SU-DHL-6 (cell line): ENCODE data around the gene SHISA9.

Source experiments
- H2AFZ ChIP-seq: fragments of 200-600 bp; sonication (generic); 2 replicates; pipeline ENCODE4 v1.6.1; 2014; ENCODE audit warnings: low read depth, mild to moderate bottlenecking, moderate library complexity, mixed read lengths, antibody characterized with exemption, low read length; ENCODE audit not compliant: severe bottlenecking
- H3F3A ChIP-seq: fragments of 200-600 bp; shearing (Covaris generic); 2 replicates; pipeline ENCODE4 v1.6.0; 2016; ENCODE audit warnings: antibody characterized with exemption, mild to moderate bottlenecking; ENCODE audit not compliant: insufficient read depth
- H3K27ac ChIP-seq: fragments of 200-600 bp; sonication (generic); 2 replicates; pipeline ENCODE4 v1.5.1; 2016; ENCODE audit warnings: low read depth, mild to moderate bottlenecking, low read length, moderate library complexity, mixed read lengths
- H3K27me3 ChIP-seq: fragments of 200-600 bp; sonication (generic), shearing (Covaris generic); 2 replicates; pipeline ENCODE4 v1.6.0; 2014; ENCODE audit warnings: mild to moderate bottlenecking, low read length
- H3K36me3 ChIP-seq: fragments of 200-600 bp; sonication (generic); 2 replicates; pipeline ENCODE4 v1.6.1; 2014; ENCODE audit warnings: mild to moderate bottlenecking, low read length, mixed read lengths
- H3K4me2 ChIP-seq: fragments of 300-600, 200-600 bp; shearing (Covaris generic), sonication (generic); 2 replicates; pipeline ENCODE4 v1.6.0; 2014; ENCODE audit warnings: low read length, low read depth, mild to moderate bottlenecking; ENCODE audit not compliant: poor library complexity, severe bottlenecking
- H3K4me3 ChIP-seq: fragments of 200-600 bp; sonication (generic); 2 replicates; pipeline ENCODE4 v1.5.1; 2014; ENCODE audit warnings: antibody characterized with exemption, low read length, mild to moderate bottlenecking, mixed read lengths; ENCODE audit not compliant: insufficient read depth, poor library complexity, severe bottlenecking
- H3K79me2 ChIP-seq: fragments of 200-600 bp; sonication (generic); 2 replicates; pipeline ENCODE4 v1.6.1; 2014; ENCODE audit warnings: mild to moderate bottlenecking, low read length, moderate library complexity; ENCODE audit not compliant: insufficient read depth
- H3K9ac ChIP-seq: fragments of 200-600 bp; sonication (generic); 2 replicates; pipeline ENCODE4 v1.7.0; 2014; ENCODE audit warnings: mild to moderate bottlenecking, low read length
- H3K9me2 ChIP-seq: fragments of 200-600 bp; sonication (generic); replicated peaks from 2 replicates; pipeline ENCODE4 v1.6.1; 2014; ENCODE audit warnings: low read length; ENCODE audit not compliant: insufficient read depth
- H3K9me3 ChIP-seq: fragments of 200-600 bp; sonication (generic); 2 replicates; pipeline ENCODE4 v1.6.1; 2014; ENCODE audit warnings: low read length, mixed read lengths; ENCODE audit not compliant: insufficient read depth
- H4K20me1 ChIP-seq: fragments of 200-600 bp; sonication (generic); 2 replicates; pipeline ENCODE4 v1.6.1; 2014; ENCODE audit warnings: low read depth, mild to moderate bottlenecking, antibody characterized with exemption, low read length, moderate library complexity, mixed read lengths
- CTCF ChIP-seq: fragments of 200-600 bp; sonication (generic); IDR thresholded peaks from one replicate; pipeline ENCODE4 v1.5.1; 2017; ENCODE audit warnings: antibody characterized with exemption, mild to moderate bottlenecking, low read length, moderate library complexity; ENCODE audit not compliant: insufficient read depth, poor library complexity, severe bottlenecking
- EZH2phosphoT487 ChIP-seq: fragments of 200-600 bp; sonication (generic), shearing (Covaris generic); conservative IDR thresholded peaks from 2 replicates; pipeline ENCODE4 v1.6.1; 2018; ENCODE audit warnings: mild to moderate bottlenecking, antibody characterized with exemption, low read length, moderate library complexity, mixed read lengths

Gene SHISA9

GRCh38 chr16:13063457-13063856, 162.1 kb downstream of the SHISA9 start:
- Histone ChIP-seq H3K27ac (no peak overlapping the region), H3K36me3 (no peaks in the 10 kb centered on the region), H3K9ac (no peak overlapping the region), H3K9me3 (0 out of 2 replicates have a peak, but pooled peaks cover under 1% of the 10 kb centered on the region), H2AFZ (no peak overlapping the region), H3K4me2 (no peak overlapping the region), H3F3A (no peaks in the 10 kb centered on the region), H3K4me3 (no peak overlapping the region), H3K9me2 (no peaks in the 10 kb centered on the region), H3K27me3 (no peaks in the 10 kb centered on the region), H4K20me1 (no peaks in the 10 kb centered on the region), H3K79me2 (no peaks in the 10 kb centered on the region)
- TF ChIP-seq CTCF (no peak), EZH2phosphoT487 (no peak)

GRCh38 chr16:13064821-13065220, 163.4 kb downstream of the SHISA9 start:
- H3F3A ChIP-seq = 0 out of 2 replicates have a peak, but pooled peaks cover 4% of the 10 kb centered on the region
- H3K79me2 ChIP-seq = no peaks in the 10 kb centered on the region
- H3K27me3 ChIP-seq = no peaks in the 10 kb centered on the region
- H3K4me2 ChIP-seq = no peak overlapping the region
- no peaks in the 10 kb centered on the region for H3K36me3 ChIP-seq
- H3K9ac ChIP-seq = no peak overlapping the region
- H3K9me2 ChIP-seq = no peaks in the 10 kb centered on the region
- H4K20me1 ChIP-seq = no peaks in the 10 kb centered on the region
- no peak overlapping the region for H3K27ac ChIP-seq
- H3K9me3 ChIP-seq = peaks cover 9% of the 10 kb centered on the region; the same call in 1 of the 2 replicates
- no peak overlapping the region for H2AFZ ChIP-seq
- TF ChIP-seq EZH2phosphoT487 (no peak), CTCF (no peak)
- H3K4me3 ChIP-seq = no peak overlapping the region

GRCh38 chr16:13067648-13068047, 166.2 kb downstream of the SHISA9 start:
- no peak for TF ChIP-seq CTCF
- TF ChIP-seq EZH2phosphoT487 = no peak
- Histone ChIP-seq H2AFZ (no peak overlapping the region), H3K27ac (no peak overlapping the region), H3K9me2 (no peaks in the 10 kb centered on the region), H3F3A (0 out of 2 replicates have a peak, but pooled peaks cover 4% of the 10 kb centered on the region), H3K4me2 (no peak overlapping the region), H3K36me3 (no peaks in the 10 kb centered on the region), H3K9ac (no peak overlapping the region), H3K27me3 (no peaks in the 10 kb centered on the region), H3K4me3 (no peak overlapping the region), H3K79me2 (no peaks in the 10 kb centered on the region), H3K9me3 (peaks cover 9% of the 10 kb centered on the region; the same call in 1 of the 2 replicates), H4K20me1 (no peaks in the 10 kb centered on the region)
